CD4-positive, alpha-beta memory T cell (primary cell): ENCODE data around the gene STARD4. TPM values are rescaled to one million over a fixed set of nuclear protein-coding genes. Genes with fewer than 3 reads are reported as not detected.

Experiments used
- CTCF ChIA-PET: fragments of 350-600 bp; sonication (Branson Sonifier 250); formaldehyde crosslinking; loops from one replicate; lab custom pipeline; 2021; ENCODE audit warnings: inconsistent platforms; ENCODE audit not compliant: partially characterized antibody; lab: Charles Lee
- POLR2A ChIA-PET: fragments of 350-600 bp; sonication (Branson Sonifier 250); formaldehyde crosslinking; loops from one replicate; lab custom pipeline; 2021; ENCODE audit not compliant: partially characterized antibody; lab: Charles Lee
- DNase-seq, 5 donors: peaks; one replicate each; pipeline versions ENCODE4 v3.0.0 to v3.0.0-alpha.2; 2020 to 2022; ENCODE audit warnings: mixed read lengths in 1 of 5
- H3K27ac ChIP-seq: one replicate; pipeline ENCODE4 v1.7.0; 2013; ENCODE audit warnings: low read depth, low read length
- H3K27me3 ChIP-seq: 2 replicates; pipeline ENCODE4 v1.7.0; 2013; ENCODE audit warnings: mild to moderate bottlenecking, low read length, moderate library complexity; ENCODE audit not compliant: insufficient read depth
- H3K36me3 ChIP-seq: 2 replicates; pipeline ENCODE4 v1.7.0; 2013; ENCODE audit warnings: mild to moderate bottlenecking, low read length, moderate library complexity; ENCODE audit not compliant: insufficient read depth
- H3K4me1 ChIP-seq: 2 replicates; pipeline ENCODE4 v1.7.0; 2013; ENCODE audit warnings: mild to moderate bottlenecking, low read length, moderate library complexity; ENCODE audit not compliant: insufficient read depth
- H3K4me3 ChIP-seq, 2 donors: one replicate each; pipeline ENCODE4 v1.7.0; 2013; ENCODE audit warnings: low read length in 2 of 2, mild to moderate bottlenecking in 1 of 2
- H3K9me3 ChIP-seq, 2 donors: one replicate each; pipeline ENCODE4 v1.7.0; 2013; ENCODE audit warnings: low read length in 2 of 2, control low read depth in 1 of 2; ENCODE audit not compliant: control insufficient read depth in 1 of 2
- H3K27ac Mint-ChIP-seq, 7 donors: one replicate each; pipeline ENCODE4 v1.8.0; 2020 to 2021; ENCODE audit warnings: mixed read lengths in 7 of 7, mild to moderate bottlenecking in 6 of 7, inconsistent platforms in 3 of 7, moderate library complexity in 3 of 7
- H3K27me3 Mint-ChIP-seq, 2 donors: one replicate each; pipeline ENCODE4 v1.8.0; 2020 to 2021; ENCODE audit warnings: mixed read lengths in 2 of 2
- H3K36me3 Mint-ChIP-seq, 2 donors: one replicate each; pipeline ENCODE4 v1.8.0; 2020 to 2021; ENCODE audit warnings: mixed read lengths in 2 of 2, inconsistent platforms in 1 of 2, mild to moderate bottlenecking in 1 of 2
- H3K4me1 Mint-ChIP-seq, 4 donors: one replicate each; pipeline ENCODE4 v1.8.0; 2020 to 2021; ENCODE audit warnings: mixed read lengths in 4 of 4, mild to moderate bottlenecking in 1 of 4
- H3K4me3 Mint-ChIP-seq, 8 donors: one replicate each; pipeline ENCODE4 v1.8.0; 2020 to 2021; ENCODE audit warnings: mixed read lengths in 8 of 8, mild to moderate bottlenecking in 7 of 8, moderate library complexity in 6 of 8, inconsistent platforms in 3 of 8
- H3K9me3 Mint-ChIP-seq, 8 donors: one replicate each; pipeline ENCODE4 v1.8.0; 2020 to 2021; ENCODE audit warnings: mixed read lengths in 8 of 8, mild to moderate bottlenecking in 5 of 8, inconsistent platforms in 3 of 8, moderate library complexity in 1 of 8
- intact Hi-C: fragments of 100-400 bp; cut with micrococcal nuclease; formaldehyde crosslinking; loops from one replicate; pipeline ENCODE4 v1.15.1; 2023
- polyA plus RNA-seq, 2 donors: library from polyadenylated mRNA; unstranded; fragments of 300-500 nt; fragmentation: Illumina TruSeq; gene quantifications; one replicate each; pipeline ENCODE4 v1.2.3, GENCODE V29; 2021
- total RNA-seq, 2 experiments: library from RNA; stranded (reverse); gene quantifications; one replicate each; pipeline ENCODE4 v1.2.3, GENCODE V29; 2021

The STARD4 gene
- total and polyA plus RNA-seq, 4 experiments from 2014 or later, result 4.5 to 17.2 (median 8.9) TPM

GRCh38 chr5:111453295-111453694, 59.0 kb downstream of the STARD4 start:
- ChIA-PET POLR2A (no interaction called here), CTCF (interaction anchor here (0.6 to 1.3 kb wide), 2 partner anchors 13 to 173 kb away, joined by 3 read pairs; no protein-coding TSS in a partner anchor)
- no peaks in the 10 kb centered on the region for H3K27me3 ChIP-seq
- no peaks in the 10 kb centered on the region for H3K4me1 ChIP-seq
- no peaks in the 10 kb centered on the region for H3K9me3 Mint-ChIP-seq
- H3K4me3 ChIP-seq, result no peak overlapping the region
- peak overlapping the region in 3 of 7 donors; percentile 16 to 71 (median 51) for H3K27ac Mint-ChIP-seq
- DNase-seq, result no peak
- peaks cover 0 to 13% (median 4%) of the 10 kb centered on the region in 4 donors for H3K4me1 Mint-ChIP-seq
- no peaks in the 10 kb centered on the region for H3K27me3 Mint-ChIP-seq
- H3K36me3 Mint-ChIP-seq, result peaks cover 38 to 55% of the 10 kb centered on the region in 2 donors
- peaks cover 15% of the 10 kb centered on the region for H3K36me3 ChIP-seq
- no peaks in the 10 kb centered on the region for H3K9me3 ChIP-seq
- no peak overlapping the region for H3K27ac ChIP-seq
- no peak overlapping the region for H3K4me3 Mint-ChIP-seq
- intact Hi-C loops, result no loop called here

GRCh38 chr5:111447822-111448221, 64.5 kb downstream of the STARD4 start:
- peaks cover 23 to 36% (median 24%) of the 10 kb centered on the region in 4 donors for H3K4me1 Mint-ChIP-seq
- POLR2A ChIA-PET, result interaction anchor here (1.5 kb wide), 1 partner anchor 17 kb away, joined by 3 read pairs; no protein-coding TSS in a partner anchor
- peaks cover 0 to 1% (median 0%) of the 10 kb centered on the region in 8 donors for H3K9me3 Mint-ChIP-seq
- CTCF ChIA-PET, result no interaction called here
- no peak overlapping the region for H3K4me3 ChIP-seq
- no peaks in the 10 kb centered on the region for H3K4me1 ChIP-seq
- H3K4me3 Mint-ChIP-seq, result peak overlapping the region in 1 of 8 donors; percentile 59
- intact Hi-C loops, result no loop called here
- H3K36me3 Mint-ChIP-seq, result peaks cover 52 to 57% of the 10 kb centered on the region in 2 donors
- H3K36me3 ChIP-seq, result peaks cover 14% of the 10 kb centered on the region
- no peaks in the 10 kb centered on the region for H3K27me3 Mint-ChIP-seq
- H3K27me3 ChIP-seq, result no peaks in the 10 kb centered on the region
- H3K27ac Mint-ChIP-seq, result peak overlapping the region in 3 of 7 donors; percentile 18 to 81 (median 19)
- no peak overlapping the region for H3K27ac ChIP-seq
- no peak for DNase-seq
- no peaks in the 10 kb centered on the region for H3K9me3 ChIP-seq

GRCh38 chr5:111447099-111447498, 65.2 kb downstream of the STARD4 start:
- ChIA-PET CTCF (no interaction called here), POLR2A (interaction anchor here (1.5 kb wide), 1 partner anchor 18 kb away, joined by 3 read pairs; no protein-coding TSS in a partner anchor)
- H3K27ac ChIP-seq, result no peak overlapping the region
- Mint-ChIP-seq H3K9me3 (peaks cover 0 to 1% (median 0%) of the 10 kb centered on the region in 8 donors), H3K27me3 (no peaks in the 10 kb centered on the region), H3K4me1 (peaks cover 21 to 37% (median 24%) of the 10 kb centered on the region in 4 donors), H3K36me3 (peaks cover 47 to 56% of the 10 kb centered on the region in 2 donors), H3K27ac (peak overlapping the region in 1 of 7 donors; percentile 19), H3K4me3 (no peak overlapping the region)
- H3K9me3 ChIP-seq, result no peaks in the 10 kb centered on the region
- H3K4me3 ChIP-seq, result no peak overlapping the region
- no peaks in the 10 kb centered on the region for H3K4me1 ChIP-seq
- H3K27me3 ChIP-seq, result no peaks in the 10 kb centered on the region
- H3K36me3 ChIP-seq, result peaks cover 11% of the 10 kb centered on the region
- DNase-seq, result no peak
- intact Hi-C loops, result no loop called here

Other genes starting within 250 kb of the STARD4 start
- under 1 TPM; 0.36 to 0.41 TPM for gene NREP, start 244.7 kb upstream of the STARD4 start, total RNA-seq
- under 1 TPM; 0.25 to 0.80 TPM for gene NREP, start 244.7 kb upstream of the STARD4 start, polyA plus RNA-seq